GM21786 (cell line): ENCODE measurements around the gene CD300C.
"Not testable (repeated sequence)": the region's sequence is repeated elsewhere in the genome, so short reads cannot be mapped to it uniquely, and the experiment has no call there.

Experiments
- ATAC-seq: cut with Tn5 transposase; IDR thresholded peaks from one replicate; pipeline ENCODE4 v1.9.1; 2021; ENCODE audit not compliant: unreplicated experiment

Gene CD300C

DNA sequence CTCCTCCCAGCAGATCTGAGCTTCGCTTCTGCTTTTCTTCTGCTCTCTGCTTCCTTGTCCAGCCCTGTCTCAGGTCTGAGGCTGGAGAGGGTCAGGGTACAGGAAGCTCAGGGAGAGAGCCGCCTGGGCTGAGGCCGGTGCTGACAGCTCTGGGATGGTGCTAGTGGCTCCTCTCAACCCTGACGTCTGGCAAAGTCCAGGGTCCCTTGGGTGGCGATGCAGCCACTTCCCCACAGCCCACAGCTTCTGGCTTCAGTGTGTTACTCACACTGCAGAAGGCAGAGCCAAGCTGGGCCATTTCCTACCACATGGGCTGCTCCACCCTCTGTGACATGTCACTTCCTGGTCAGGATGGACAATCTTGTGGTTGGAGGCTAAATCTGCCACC, at the start of gene CD300C:
Gene CD300C, minus strand, starts transcription at position 273 of the 388 bp plus-strand sequence. CDS start 333 bp downstream, outside the sequence.
- ATAC-seq, result no peak

DNA sequence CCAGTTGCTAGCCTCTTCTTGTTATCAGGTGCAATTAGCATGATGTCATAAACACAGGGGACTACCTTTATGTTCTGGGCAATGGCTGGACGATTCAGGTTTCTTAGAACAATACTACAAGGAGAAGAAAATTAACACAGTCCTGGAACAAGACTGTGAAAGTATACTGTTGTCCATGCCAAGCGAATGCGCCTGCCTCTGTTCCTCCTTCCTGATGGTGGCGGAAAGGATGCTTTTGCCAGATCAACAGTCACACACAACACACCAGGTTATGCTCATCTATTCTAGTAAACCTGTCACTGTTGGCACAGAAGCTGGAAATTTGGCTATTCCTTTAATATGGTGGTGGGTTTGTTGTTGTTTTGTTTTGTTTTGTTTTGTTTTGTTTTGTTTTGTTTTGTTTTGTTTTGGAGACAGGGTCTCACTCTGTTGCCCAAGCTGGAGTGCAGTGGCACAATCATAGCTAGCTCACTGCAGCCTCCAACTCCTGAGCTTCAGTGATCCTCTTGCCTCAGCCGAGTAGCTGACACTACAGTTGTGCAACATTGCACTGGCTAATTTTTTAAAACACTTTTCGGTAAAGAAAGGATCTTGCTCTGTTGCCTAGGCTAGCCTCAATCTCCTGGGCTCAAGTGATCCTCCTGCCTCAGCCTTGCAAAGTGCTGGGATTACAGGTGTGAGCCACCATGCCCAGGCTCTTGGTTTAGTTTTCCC, 49.3 kb upstream of the CD300C start:
- no peak for ATAC-seq

- ATAC-seq, result no peak
These were observed 46.4 kb upstream of the CD300C start, which contains the start of gene CD300LD for GRCh38 chr17:74592087-74592990. TSS of gene CD300LD (minus strand) at chr17:74592283. CDS start at chr17:74592202, 81 bp downstream.

GRCh38 chr17:74591503-74591902, 45.6 kb upstream of the CD300C start:
- ATAC-seq, result no peak

GRCh38 chr17:74585711-74586110, 39.8 kb upstream of the CD300C start:
- no peak for ATAC-seq

GRCh38 chr17:74584292-74585060, 38.6 kb upstream of the CD300C start:
- ATAC-seq, result no peak

DNA sequence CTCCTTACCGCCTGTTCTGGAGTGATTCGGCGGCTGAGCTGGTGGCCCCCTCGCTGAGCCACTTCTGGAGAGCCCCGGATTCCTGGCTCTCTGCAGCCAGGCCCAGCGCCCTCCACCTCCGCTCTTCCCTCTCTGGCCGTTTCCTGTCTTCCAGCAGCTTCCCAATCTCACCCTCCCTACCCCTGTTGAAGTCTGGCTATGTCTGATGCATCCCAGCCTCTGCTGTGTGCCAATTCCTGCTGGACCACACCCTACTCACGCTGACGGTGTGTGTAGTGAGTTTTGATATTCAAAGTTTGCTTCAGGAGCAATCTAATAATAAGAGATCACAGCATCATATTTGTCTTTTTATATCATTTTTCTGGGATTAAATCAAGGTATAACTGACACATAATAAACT, 36.7 kb upstream of the CD300C start:
- no peak for ATAC-seq

DNA sequence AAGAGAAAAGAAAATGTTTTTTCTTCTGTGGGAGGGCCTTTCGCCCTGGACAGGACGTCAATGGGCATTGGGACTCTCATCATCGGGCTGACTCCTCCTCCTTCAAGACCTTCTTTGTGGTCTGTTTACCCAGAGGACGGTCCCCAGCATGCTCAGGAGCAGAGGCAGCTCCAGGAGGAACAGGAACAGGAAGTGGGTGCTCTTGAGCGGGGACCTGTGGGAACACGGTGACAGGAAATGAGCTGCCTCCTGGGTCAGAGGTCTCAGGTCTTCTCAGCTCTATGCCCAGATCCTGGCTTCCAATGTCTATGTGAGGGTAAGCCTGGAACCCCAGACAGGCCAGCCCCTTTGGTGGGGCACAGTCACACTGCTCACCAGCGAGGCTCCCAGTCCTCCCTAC, 34.0 kb upstream of the CD300C start:
- ATAC-seq, result no peak

GRCh38 chr17:74578979-74579378, 33.1 kb upstream of the CD300C start:
- ATAC-seq, result no peak

DNA sequence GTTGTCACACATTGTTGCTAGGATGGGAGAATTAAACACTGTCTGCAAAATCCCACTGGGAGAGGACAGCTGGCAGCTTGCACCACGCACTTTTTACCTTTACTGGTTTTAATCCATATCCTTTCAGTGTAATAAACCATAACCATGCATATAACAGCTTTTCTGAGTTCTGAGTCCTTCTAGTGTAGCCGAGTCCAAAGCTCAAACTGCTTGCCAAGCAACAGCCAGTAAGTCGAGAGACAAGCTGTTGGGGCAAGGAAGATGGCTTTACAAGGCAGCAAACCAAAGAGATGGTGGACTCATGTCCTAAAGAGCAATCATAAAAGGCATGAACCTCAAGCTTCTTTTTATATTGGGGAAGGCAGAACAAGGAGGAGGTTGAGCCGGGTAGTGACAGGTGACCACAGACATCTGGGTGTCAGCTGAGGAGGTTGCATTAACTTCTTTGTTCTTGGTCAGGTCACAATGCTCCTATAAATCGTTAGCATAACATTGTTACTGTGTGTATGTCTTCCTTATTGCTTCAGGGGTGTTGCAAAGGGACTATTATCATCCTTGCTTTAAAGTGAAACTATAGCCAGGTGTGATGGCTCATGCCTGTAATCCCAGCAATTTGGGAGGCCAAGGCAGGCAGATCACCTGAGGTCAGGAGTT, 28.7 kb upstream of the CD300C start:
- ATAC-seq, result no peak

DNA sequence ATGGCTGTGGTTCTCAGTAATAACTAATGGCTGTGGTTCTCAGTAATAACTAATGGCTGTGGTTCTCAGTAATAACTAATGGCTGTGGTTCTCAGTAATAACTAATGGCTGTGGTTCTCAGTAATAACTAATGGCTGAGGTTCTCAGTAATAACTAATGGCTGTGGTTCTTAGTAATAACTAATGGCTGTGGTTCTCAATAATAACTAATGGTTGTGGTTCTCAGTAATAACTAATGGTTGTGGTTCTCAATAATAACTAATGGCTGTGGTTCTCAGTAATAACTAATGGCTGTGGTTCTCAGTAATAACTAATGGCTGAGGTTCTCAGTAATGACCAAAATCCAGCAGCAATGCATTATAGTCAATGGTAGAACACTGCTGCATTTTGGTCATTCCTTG, 27.7 kb upstream of the CD300C start:
- not testable (repeated sequence) for ATAC-seq

DNA sequence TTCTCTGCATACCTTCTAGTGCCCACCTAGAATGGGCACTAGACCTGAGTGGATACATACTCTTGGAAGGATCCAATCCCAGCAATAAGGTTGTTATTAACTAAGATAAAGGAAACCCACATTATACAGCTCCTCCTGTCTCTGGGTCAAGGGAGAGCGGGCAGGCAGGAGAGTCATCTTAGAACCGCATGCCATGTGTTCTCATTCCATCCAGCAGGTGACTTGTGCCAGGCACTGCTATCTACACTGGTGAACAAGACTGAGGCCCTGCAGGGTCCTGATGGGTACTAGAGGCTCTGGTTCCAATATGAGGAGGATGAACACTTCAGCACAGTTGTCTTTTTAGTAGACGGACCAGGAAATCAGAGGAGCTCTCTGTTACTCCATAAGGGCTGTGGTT, 27.3 kb upstream of the CD300C start:
- ATAC-seq, result no peak

DNA sequence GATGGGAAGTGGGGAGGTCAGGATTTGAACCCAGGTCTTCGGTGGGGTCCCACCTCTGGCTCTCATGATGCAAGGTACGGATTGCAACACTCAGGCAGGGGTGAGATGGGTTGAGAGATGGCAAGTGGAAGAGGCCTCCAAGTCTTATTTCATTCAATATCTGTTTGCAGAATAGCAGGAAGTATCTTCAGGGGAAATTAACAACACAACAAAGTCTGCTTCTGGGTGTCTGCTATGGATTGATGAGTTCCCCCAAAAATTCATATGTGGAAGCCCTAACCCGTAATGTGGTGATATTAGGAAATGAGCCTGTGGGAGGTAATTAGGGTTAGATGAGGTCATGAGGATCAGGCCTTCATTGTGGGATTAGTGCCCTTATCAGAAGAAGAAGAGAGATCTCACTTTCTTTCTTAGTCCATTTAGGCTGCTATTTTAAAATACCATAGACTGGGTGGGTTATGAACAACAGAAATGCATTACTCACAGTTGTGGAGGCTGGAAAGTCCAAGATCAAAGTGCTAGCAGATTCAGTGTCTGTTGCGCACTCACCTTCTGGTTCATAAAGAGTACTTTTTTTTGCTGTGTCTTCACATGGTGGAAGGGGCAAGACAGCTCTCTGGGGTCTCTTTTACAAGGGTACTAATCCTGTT, 25.8 kb upstream of the CD300C start:
- no peak for ATAC-seq

- ATAC-seq, result no peak
These were observed 23.4 kb upstream of the CD300C start for GRCh38 chr17:74569020-74570003.

- ATAC-seq, result no peak
These were observed 22.4 kb upstream of the CD300C start for GRCh38 chr17:74568106-74568873.

GRCh38 chr17:74567397-74567796, 21.5 kb upstream of the CD300C start, which contains the start of gene CD300H:
TSS of gene CD300H (minus strand) at chr17:74567509.
- no peak for ATAC-seq

DNA sequence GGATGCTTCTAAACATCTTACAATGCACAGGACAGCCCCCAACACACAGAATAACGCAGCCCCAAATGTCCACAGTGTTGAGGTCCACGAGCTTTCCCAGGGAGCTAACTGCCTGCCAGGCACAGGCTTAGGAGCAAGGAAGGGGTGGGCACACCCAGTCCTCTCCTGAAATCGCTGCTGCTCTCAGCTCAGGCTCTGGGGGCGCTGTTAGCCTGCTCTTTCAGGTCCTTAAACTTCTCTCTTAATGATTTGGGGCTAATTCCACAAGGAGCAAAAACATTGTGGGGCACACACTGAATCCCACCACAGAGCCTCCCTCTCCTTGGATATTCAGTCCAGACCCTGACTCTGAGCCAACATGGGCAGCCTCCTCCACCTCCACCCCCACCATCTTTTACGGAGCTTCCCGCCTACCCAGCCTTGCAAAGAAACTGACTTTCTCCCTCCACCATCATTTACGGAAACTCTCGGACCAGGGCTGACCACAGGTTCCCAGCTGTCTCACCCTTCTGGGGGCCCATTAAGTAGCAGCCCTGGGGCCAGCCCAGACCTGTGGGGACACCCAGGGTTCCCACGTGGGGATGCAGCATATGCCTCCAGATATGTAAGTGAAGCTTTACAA, 20.3 kb upstream of the CD300C start:
- no peak for ATAC-seq

DNA sequence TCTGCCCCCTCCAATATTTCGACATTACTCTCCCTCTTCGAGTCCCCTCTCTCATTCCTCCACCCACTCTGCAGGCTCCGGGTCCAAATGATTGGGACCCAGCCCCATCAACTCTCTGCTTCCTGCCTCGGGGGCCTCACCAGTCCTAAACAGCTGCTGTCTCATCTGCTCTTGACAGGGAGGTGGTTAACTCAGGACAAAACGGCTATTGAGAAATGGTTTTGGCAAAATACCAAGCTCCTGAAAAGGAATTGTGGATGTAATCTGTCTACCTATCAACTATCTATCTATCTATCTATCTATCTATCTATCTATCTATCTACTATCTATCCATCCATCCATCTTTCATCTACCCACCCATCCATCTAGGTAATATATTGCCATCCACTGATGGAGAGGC, 19.2 kb upstream of the CD300C start:
- no peak for ATAC-seq
